Endothelial cell of hepatic sinusoid (primary cell): ENCODE measurements around the gene LMF1.
"Not testable (repeated sequence)": the region's sequence is repeated elsewhere in the genome, so short reads cannot be mapped to it uniquely, and the experiment has no call there.

Source experiments
- in situ Hi-C: cut with HindIII; loops from 2 replicates; pipeline ENCODE4 v1.10.0; 2017; ENCODE audit warnings: low sequenced_read_pairs

LMF1 gene

DNA sequence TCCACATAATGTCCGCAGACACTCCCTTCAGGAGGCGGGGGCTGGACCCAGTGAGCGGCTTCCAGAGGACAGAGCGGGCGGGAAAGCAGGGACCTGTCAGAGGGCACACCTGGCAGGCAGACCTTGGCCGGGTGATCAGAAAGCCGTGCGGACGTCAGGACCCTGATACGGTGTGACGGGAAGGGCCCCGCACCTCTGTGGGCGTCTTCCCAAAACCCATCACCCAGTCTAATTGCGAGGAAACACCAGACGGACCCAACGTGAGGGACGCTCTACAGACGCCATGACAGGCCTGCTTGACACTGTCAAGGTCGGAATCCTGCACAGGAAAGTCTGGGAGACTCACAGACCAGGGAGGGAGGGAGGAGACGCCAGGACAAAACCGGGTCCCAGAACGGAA lies 8.4 kb downstream of the LMF1 start:
- in situ Hi-C loops: loop anchor here (10.0 kb wide), 1 partner anchor 152 kb away; no protein-coding TSS in a partner anchor

DNA sequence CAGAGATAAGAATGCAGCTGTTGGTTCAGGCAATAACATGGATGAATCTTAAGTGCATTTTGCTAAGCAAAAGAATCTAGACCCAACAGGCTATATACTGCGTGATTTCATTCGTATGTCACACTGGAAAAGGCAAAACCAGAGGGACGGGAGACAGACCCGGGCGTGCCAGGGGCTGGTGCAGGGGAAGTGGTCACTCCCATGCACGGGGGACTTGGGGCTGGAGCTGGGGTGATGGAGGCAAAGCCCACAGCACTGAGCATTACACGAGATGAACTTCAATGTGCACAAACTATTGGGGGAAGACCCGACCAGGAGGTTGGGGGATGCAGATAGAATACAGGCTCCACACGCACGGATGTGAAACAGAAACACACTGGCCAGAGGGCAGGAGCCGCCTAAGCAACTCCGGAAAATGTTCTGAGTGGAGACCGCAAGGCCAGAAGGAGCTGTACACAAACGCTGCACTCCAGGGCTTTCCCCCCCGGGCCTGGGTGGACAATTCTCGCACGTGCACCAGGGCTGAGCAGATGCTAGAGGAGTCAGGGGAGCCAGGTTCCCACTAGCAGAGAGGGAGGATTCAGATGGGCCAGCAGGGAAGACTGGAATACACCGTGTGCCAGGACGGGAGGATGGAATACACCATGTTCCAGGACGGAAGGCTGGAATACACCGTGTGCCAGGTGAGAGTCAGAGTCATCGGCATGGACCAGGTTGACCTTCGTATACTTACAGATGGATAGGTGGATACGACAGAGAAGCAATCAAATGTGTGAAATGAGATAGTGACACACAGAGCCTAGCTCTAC lies 11.3 kb downstream of the LMF1 start:
- in situ Hi-C loops: loop anchor here (10.0 kb wide), 1 partner anchor 155 kb away; no protein-coding TSS in a partner anchor

DNA sequence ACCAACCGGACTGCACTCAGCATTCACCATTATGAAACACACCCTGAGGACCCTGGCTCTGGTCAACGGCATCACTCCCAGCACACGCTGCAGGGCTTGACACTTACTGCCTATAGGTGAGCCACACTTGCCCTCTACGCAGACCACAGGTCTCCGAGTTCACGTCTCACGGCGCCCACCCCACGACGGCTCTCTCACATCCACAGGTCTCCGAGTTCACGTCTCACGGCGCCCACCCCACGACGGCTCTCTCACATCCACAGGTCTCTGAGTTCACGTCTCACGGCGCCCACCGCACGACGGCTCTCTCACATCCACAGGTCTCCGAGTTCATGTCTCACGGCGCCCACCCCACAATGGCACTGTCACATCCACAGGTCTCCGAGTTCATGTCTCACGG lies 15.0 kb downstream of the LMF1 start:
- in situ Hi-C loops: not testable (repeated sequence)

GRCh38 chr16:953818-954217 lies 17.0 kb downstream of the LMF1 start:
- in situ Hi-C loops: not testable (repeated sequence)

- in situ Hi-C loops: no loop called here
Observed at GRCh38 chr16:952321-952720, 18.5 kb downstream of the LMF1 start.

GRCh38 chr16:951660-952301 lies 19.0 kb downstream of the LMF1 start:
- in situ Hi-C loops: no loop called here

DNA sequence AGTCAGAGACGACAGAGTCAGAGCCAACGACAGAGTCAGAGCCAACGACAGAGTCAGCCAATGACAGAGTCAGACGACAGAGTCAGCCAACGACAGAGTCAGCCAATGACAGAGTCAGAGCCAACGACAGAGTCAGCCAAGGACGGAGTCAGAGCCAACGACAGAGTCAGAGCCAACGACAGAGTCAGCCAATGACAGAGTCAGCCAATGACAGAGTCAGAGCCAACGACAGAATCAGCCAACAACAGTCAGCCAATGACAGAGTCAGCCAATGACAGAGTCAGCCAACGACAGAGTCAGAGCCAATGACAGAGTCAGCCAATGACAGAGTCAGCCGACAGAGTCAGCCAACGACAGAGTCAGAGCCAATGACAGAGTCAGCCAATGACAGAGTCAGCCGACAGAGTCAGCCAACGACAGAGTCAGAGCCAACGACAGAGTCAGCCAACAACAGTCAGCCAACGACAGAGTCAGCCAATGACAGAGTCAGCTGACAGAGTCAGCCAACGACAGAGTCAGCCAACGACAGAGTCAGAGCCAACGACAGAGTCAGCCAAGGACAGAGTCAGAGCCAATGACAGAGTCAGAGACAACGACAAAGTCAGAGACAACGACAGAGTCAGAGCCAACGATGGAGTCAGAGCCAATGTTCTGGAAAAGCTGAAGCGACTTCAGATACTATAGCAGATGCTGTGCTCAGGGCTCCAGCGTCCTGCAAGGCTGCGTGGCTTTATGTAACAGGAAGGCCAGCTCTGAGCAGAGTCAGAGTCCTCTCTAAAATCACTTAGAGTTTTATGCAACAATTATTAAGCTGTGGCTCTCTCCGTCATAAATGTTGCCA lies 19.8 kb downstream of the LMF1 start:
- in situ Hi-C loops: not testable (repeated sequence)

DNA sequence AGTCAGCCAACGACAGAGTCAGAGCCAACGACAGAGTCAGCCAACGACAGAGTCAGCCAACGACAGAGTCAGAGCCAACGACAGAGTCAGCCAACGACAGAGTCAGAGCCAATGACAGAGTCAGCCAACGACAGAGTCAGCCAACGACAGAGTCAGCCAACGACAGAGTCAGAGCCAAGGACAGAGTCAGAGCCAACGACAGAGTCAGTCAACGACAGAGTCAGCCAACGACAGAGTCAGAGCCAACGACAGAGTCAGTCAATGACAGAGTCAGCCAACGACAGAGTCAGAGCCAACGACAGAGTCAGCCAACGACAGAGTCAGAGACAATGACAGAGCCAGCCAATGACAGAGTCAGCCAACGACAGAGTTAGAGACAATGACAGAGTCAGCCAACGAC lies 22.0 kb downstream of the LMF1 start:
- in situ Hi-C loops: not testable (repeated sequence)

- in situ Hi-C loops: not testable (repeated sequence)
Observed at GRCh38 chr16:947922-948303, 22.9 kb downstream of the LMF1 start.

DNA sequence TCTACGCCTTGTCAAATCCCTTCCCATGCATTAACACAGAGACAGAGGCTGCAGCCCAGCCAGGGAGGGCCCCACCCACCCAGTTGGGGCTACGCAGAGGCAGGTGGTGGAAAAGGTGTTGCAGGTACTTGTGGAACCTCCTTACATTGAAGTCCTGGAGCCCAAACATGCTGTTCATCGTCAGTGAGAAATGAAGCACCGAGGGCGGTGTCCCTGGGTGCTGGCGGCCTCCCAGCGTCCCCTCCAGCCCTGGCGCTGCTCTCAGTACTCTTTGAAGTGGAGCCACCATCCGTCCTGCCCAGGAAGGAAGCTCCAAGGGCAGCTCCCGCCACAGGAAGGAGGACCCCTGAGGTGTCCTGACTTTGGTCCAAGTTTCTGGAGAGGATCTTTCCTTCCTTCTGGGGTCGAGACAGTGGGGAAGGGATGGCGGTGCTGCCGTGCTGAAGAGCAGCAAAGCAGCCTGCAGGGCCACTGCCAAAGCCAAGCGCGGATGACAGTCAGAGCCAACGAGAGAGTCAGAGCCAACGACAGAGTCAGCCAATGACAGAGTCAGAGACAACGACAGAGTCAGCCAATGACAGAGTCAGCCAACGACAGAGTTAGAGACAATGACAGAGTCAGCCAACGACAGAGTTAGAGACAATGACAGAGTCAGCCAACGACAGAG lies 23.4 kb downstream of the LMF1 start:
- in situ Hi-C loops: no loop called here

DNA sequence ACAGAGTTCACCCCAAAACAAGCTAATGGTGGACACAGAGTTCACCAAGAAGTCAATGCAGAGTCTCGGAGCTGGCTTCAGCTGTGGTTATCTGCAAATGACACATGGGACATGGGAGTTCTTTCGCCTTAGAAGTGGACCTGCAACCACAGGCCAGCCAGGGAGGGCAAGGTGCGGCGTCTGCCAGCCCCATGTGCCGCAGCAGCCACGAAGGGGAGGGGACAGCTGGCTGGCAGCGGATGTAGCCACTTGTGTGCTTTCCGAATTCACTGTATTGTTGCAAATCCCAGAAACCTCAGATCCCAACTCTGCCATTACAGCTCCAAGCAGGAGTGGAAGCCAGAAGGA lies 24.8 kb downstream of the LMF1 start:
- in situ Hi-C loops: no loop called here

GRCh38 chr16:945271-946047 lies 25.3 kb downstream of the LMF1 start:
- in situ Hi-C loops: no loop called here

DNA sequence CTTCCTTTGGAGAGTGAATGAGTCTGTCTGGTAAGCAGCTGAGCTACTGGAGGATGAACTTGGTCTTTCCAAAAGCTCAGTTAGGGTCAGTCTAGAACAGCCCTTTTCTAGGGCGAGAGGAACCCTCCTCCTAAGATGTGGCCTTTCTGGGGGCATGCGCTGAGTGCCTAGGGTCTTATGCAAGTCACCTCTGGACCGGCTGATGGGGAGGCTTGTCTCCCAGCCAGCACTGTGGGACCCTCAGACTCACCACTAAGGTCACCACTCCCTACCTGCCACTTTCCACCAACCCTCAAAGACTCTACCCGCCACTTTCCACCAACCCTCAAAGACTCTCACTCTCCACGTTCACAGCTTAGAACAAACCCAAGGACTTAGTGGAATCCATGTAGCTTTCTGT lies 26.8 kb downstream of the LMF1 start:
- in situ Hi-C loops: no loop called here

DNA sequence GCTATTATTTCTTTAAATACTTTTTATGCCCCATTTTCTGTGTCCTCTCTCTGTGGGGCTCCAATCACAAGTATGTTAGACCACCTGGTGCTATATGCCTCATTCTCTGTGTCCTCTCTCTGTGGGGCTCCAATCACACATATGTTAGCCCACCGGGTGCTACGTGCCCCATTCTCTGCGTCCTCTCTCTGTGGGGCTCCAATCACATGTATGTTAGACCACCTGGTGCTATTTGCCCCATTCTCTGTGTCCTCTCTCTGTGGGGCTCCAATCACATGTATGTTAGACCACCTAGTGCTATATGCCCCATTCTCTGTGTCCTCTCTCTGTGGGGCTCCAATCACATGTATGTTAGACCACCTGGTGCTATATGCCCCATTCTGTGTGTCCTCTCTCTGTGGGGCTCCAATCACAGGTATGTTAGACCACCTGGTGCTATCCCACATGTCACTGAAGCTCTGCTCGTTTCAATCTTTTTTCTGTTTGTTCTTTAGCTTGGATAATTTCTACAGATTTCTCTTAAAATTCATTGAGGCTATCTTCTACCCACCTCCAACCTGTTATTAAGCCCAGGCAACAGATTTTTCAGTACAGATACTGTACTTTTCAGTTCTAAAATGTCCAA lies 28.2 kb downstream of the LMF1 start:
- in situ Hi-C loops: no loop called here

DNA sequence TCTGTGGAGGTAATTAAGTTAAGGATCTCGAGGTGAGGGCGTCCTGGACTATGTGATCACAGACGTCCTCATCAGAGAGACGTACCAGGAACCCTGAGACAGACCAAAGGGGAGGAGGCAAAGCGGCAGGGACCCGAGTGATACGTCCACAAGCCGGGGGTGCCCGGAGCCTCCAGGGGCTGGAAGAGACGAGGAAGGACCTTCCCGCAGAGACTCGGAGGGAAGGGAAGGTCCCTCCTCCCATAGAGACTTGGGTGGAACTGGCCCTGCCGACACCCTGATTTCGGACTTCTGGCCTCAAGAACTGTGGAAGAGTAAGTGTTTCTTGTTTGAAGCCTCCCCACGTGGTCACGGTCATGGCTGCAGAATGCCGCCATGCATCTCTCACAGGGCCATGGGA lies 30.8 kb downstream of the LMF1 start:
- in situ Hi-C loops: loop anchor here (5.0 kb wide), 1 partner anchor 37 kb away; no protein-coding TSS in a partner anchor

- in situ Hi-C loops: loop anchor here (5.0 kb wide), 1 partner anchor 38 kb away; no protein-coding TSS in a partner anchor
Observed at GRCh38 chr16:939311-939710, 31.5 kb downstream of the LMF1 start.

GRCh38 chr16:938752-939151 lies 32.0 kb downstream of the LMF1 start:
- in situ Hi-C loops: loop anchor here (5.0 kb wide), 1 partner anchor 39 kb away; no protein-coding TSS in a partner anchor

DNA sequence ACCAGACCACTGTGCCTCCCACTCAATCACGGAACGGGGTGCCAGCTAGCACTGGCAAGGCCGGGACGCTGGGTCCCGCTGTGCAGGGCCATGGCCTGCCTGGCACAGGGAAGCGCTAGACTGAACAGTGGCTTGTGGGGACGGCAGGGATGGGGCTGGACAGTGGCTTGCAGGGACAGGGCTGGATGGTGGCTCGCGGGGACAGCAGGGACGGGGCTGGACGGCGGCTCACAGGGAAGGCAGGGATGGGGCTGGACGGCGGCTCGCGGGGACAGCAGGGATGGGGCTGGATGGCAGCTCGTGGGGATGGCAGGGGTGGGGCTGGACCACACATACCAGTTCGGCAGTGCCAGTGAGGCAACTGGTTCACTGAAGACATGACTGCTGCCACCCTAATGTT lies 32.6 kb downstream of the LMF1 start:
- in situ Hi-C loops: loop anchor here (5.0 kb wide), 1 partner anchor 39 kb away; no protein-coding TSS in a partner anchor

GRCh38 chr16:937723-938122 lies 33.1 kb downstream of the LMF1 start:
- in situ Hi-C loops: loop anchor here (5.0 kb wide), 1 partner anchor 40 kb away; no protein-coding TSS in a partner anchor
